Activated T-cell treated with anti-CD3 and anti-CD28 coated beads, Interleukin-2, amount 50 U/mL, for 72 hours (primary cell): ENCODE measurements around the gene GDF2. TPM values are rescaled to one million over a fixed set of nuclear protein-coding genes. Genes with fewer than 3 reads are reported as not detected.
A peak's percentile ranks its signal among the peaks of the same experiment; 100 is the strongest.

Experiments
- ATAC-seq, 2 donors: fragments of 150-1000 bp; cut with Tn5 transposase; replicated peaks in 1 of 2; 2 replicates each; pipeline ENCODE4 v1.10.0; 2021; ENCODE audit warnings: moderate library complexity in 2 of 2, mild to moderate bottlenecking in 1 of 2
- DNase-seq, 2 donors: peaks; one replicate each; pipeline ENCODE4 v3.0.0; 2021 to 2022; ENCODE audit warnings: mixed read lengths in 1 of 2
- H3K27ac Mint-ChIP-seq: one replicate; pipeline ENCODE4 v1.8.0; 2022; ENCODE audit warnings: mild to moderate bottlenecking, moderate library complexity, mixed read lengths
- H3K27me3 Mint-ChIP-seq: one replicate; pipeline ENCODE4 v1.8.0; 2022; ENCODE audit warnings: low read depth, mixed read lengths
- H3K36me3 Mint-ChIP-seq, 2 donors: one replicate each; pipeline ENCODE4 v1.8.0; 2022; ENCODE audit warnings: mixed read lengths in 2 of 2, mild to moderate bottlenecking in 1 of 2; ENCODE audit not compliant: insufficient read depth in 2 of 2
- H3K4me1 Mint-ChIP-seq: one replicate; pipeline ENCODE4 v1.8.0; 2022; ENCODE audit warnings: low read depth, mixed read lengths
- H3K4me3 Mint-ChIP-seq, 2 donors: one replicate each; pipeline ENCODE4 v1.8.0; 2022; ENCODE audit warnings: mild to moderate bottlenecking in 2 of 2, mixed read lengths in 2 of 2, moderate library complexity in 2 of 2
- H3K9me3 Mint-ChIP-seq, 2 donors: one replicate each; pipeline ENCODE4 v1.8.0; 2022; ENCODE audit warnings: mixed read lengths in 2 of 2
- total RNA-seq, 2 donors: library from RNA; stranded (reverse); gene quantifications; one replicate each; pipeline ENCODE4 v1.2.3, GENCODE V29; 2022

Gene GDF2
- total RNA-seq, 2 donors from 2014 or later = not detected

DNA sequence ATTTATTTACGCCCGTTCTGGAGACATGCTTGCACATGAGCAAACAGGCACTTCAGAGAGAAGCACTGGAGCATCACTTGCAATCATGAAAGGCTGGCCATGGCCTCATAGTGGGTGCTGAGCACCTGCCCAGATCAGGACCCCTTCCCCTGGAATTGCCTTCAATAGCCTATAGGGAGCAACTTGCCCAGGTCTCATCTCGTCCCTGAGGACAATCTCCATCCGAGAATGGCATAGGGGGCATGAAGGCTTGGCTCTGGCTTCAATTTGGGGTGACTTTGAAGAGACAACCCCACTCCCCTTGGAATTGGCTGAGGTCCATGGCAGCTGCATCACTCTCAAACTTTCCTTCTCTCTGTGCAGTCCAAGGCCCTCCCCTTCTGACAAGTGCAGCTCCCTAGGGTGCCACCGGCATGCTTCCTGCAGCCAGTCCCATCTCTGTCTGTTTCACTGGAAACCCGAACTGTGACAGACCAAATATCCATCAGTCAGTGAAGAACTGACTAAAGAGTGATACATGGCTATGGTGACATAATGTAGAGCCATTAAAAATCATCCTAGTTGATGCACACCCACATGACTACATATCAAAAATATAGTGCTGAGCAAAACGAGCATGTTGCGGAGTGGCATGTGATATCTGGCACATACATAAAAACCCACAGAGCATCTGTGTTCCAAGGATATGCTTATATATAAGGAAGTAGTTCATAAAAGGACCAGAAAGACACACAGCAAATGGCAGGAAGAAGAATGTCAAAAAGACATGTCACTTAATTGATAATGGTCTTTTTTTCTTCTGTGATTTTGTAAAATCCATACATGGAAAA lies 12.4 kb downstream of the GDF2 start:
- Mint-ChIP-seq H3K27me3 (peaks cover 10% of the 10 kb centered on the region), H3K4me3 (no peak overlapping the region), H3K27ac (no peak overlapping the region), H3K9me3 (no peaks in the 10 kb centered on the region), H3K4me1 (no peaks in the 10 kb centered on the region), H3K36me3 (no peaks in the 10 kb centered on the region)
- ATAC-seq = no peak
- DNase-seq = no peak

DNA sequence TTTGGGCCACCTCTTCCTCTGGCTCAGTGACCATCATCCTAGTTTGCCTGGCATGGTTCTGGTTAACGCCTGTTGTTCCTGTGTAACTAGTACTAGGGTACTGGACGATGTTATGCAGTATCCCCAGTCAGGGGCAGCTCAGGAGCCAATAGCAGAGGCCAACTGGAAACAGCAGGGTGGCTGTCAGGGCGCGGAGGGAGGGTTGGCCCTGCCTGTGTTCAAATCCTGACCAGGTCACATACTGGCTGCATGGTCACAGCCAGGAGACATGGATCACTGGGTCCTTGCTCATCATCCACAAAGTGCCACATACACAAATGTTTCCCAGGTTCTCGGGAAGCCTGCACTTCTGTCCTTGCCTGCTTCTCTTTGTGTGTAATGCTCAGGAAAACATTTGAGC lies 13.7 kb downstream of the GDF2 start:
- Mint-ChIP-seq H3K4me3 (no peak overlapping the region), H3K27ac (no peak overlapping the region), H3K9me3 (no peaks in the 10 kb centered on the region), H3K4me1 (no peaks in the 10 kb centered on the region), H3K27me3 (peaks cover 22% of the 10 kb centered on the region), H3K36me3 (no peaks in the 10 kb centered on the region)
- no peak for ATAC-seq
- no peak for DNase-seq

DNA sequence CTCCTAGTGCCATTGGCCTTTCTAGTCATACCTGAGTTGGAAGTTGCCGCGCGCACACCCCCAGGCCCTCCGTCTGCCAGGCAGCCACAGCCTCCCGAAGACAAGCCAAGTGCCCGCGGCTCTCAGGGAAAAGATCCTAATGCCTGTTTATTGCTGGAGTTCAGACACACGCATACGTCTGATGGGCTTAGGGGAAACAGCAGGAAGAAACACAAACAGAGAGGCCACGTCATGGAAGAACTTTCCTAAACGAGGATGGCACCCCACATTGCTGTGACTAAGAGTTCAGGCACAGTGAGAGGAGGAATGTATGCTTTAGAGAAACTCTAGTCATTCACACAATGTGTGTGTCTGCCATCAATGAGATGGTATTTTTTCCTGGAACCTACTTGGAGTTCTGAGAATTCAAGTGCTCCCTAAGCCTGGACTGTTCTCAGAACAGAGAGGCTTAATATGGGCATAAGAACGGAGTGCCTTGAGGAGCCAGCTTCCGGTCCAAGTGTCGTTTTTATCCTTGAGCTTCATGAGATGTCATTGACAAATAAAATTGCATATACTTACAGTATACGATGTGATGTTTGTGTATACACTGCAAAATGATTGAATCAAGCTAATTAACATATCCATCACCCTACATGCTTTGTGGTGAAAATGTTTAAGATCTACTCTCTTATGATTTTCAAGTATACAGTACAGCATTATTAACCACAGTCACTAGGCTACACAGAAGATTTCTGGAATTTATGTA lies 14.3 kb downstream of the GDF2 start:
- H3K27me3 Mint-ChIP-seq = peaks cover 28% of the 10 kb centered on the region
- DNase-seq (no peak), ATAC-seq (no peak)
- no peaks in the 10 kb centered on the region for H3K36me3 Mint-ChIP-seq
- H3K4me3 Mint-ChIP-seq = no peak overlapping the region
- H3K27ac Mint-ChIP-seq = no peak overlapping the region
- H3K9me3 Mint-ChIP-seq = no peaks in the 10 kb centered on the region
- no peaks in the 10 kb centered on the region for H3K4me1 Mint-ChIP-seq

DNA sequence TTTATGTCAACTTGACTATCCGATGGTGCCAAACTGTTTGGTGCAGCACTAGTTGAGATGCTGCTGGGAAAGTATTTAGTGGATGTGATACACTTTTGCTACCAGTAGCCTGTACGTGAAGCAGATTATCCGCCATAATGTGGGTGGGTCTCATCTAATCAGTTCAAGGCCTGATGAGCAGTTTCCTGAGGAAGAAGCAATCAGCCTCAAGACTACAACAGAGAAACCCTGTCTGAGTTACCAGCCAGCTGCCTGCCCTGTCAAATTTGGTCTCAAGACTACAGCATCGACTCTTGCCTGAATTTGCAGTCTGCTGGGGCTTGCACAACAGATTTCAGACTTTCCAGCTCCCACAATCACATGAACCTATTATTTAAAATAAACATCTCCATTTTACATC lies 15.1 kb downstream of the GDF2 start:
- Mint-ChIP-seq H3K36me3 (no peaks in the 10 kb centered on the region), H3K9me3 (no peaks in the 10 kb centered on the region), H3K27ac (no peak overlapping the region), H3K4me3 (no peak overlapping the region), H3K27me3 (peaks cover 28% of the 10 kb centered on the region), H3K4me1 (no peaks in the 10 kb centered on the region)
- ATAC-seq (no peak), DNase-seq (no peak)

DNA sequence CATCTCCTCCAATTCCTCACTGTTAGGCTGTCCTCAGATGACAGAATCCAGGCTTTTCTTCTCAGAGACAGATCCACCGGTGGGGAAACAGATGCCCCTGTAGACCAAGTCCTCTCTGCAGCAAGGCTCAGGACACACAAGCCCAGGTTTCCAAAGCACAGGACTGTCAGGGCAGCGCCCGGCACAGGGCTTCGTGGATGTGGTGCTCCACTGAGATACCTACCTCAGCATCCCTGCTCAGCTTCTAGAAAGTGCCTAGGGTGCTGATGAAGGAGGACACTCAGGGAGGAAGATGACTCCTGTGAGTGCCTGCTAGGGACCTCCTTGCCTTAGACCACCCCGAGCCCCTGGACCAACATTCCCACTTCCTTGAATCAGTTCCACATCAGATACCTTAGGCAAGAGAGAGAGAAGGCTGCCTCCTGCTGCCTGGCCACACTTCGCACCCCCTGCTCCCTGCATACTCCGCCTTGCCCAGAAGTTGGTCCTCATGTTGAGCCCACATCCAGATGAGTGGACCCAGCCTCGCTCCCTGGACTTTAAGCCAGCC lies 17.0 kb downstream of the GDF2 start:
- DNase-seq (no peak), ATAC-seq (no peak)
- Mint-ChIP-seq H3K27ac (no peak overlapping the region), H3K27me3 (peaks cover 23% of the 10 kb centered on the region), H3K4me1 (no peaks in the 10 kb centered on the region), H3K9me3 (no peaks in the 10 kb centered on the region), H3K36me3 (no peaks in the 10 kb centered on the region), H3K4me3 (no peak overlapping the region)

DNA sequence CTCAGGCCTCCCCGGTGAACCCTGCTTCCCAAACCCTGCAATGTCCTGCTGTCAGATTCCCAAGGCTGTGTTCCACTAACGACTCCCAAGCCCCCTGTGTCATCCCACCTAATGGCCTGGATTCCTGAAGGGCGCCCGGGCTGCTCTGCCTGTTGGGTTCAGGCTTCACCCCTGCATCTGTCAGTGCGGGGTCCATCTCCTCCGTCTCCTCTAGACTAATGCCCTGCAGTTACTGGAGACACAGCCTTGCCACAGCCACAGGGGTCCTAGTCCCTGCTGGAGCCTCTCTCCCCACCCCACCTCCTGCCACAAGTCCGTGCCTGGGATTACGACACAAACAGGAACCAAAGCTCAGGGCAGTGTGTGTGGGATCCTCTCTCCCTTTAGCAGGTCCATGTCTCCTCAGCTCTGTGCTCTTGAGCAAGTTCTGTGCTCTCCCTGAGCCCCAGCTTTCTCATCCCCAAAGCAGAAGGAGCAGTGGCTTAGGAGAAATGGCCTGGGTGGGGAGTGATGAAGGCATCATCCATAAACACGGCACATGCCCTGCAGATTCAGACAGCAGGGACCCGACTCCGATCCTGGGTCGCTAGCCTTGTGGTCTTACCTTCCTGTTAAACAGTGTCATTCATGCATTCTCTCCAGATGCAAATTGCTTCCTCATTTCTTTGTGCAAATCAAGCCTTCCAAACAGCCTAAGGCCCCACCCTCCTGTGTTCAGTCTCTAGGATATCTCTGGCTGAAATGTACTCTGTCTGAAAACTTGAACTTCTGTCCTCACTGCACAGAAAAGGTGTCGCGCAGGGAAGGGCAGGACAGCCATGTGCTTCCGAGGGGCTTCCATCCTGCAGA lies 17.7 kb downstream of the GDF2 start:
- Mint-ChIP-seq H3K27ac (no peak overlapping the region), H3K36me3 (no peaks in the 10 kb centered on the region), H3K4me3 (no peak overlapping the region), H3K4me1 (no peaks in the 10 kb centered on the region), H3K27me3 (peaks cover 23% of the 10 kb centered on the region), H3K9me3 (no peaks in the 10 kb centered on the region)
- DNase-seq (no peak), ATAC-seq (peak; percentile 9 to 19)

DNA sequence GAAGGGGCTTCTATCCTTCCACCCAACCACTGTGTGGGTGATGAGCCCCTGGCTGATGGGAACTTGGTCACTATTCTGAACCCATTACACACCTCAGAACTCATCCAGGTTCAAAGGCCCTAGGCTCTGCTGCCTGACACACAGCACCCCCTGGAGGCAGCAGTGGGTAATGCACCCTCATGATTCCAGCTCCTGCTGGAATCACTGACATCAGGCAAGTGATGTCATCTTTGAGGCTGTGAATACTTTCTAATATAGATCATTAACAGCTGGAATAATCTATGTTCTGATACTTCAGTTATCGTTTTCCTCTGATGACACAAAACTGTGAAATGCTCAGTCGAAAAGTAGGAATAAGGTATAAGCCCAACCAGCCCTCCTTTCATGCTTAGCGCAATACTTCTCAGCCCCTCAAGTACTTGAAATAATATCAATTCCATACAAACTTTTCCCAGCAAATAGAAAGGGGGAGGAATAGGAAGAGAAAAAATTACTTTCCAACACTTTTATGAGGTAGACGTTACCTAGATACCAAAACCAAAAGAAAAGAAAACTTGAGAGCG lies 18.4 kb downstream of the GDF2 start:
- H3K36me3 Mint-ChIP-seq = no peaks in the 10 kb centered on the region
- H3K4me1 Mint-ChIP-seq = no peaks in the 10 kb centered on the region
- no peak overlapping the region for H3K27ac Mint-ChIP-seq
- no peak overlapping the region for H3K4me3 Mint-ChIP-seq
- ATAC-seq (peak; percentile 34 to 51), DNase-seq (peak; percentile 61 to 74)
- H3K9me3 Mint-ChIP-seq = no peaks in the 10 kb centered on the region
- peaks cover 23% of the 10 kb centered on the region for H3K27me3 Mint-ChIP-seq

DNA sequence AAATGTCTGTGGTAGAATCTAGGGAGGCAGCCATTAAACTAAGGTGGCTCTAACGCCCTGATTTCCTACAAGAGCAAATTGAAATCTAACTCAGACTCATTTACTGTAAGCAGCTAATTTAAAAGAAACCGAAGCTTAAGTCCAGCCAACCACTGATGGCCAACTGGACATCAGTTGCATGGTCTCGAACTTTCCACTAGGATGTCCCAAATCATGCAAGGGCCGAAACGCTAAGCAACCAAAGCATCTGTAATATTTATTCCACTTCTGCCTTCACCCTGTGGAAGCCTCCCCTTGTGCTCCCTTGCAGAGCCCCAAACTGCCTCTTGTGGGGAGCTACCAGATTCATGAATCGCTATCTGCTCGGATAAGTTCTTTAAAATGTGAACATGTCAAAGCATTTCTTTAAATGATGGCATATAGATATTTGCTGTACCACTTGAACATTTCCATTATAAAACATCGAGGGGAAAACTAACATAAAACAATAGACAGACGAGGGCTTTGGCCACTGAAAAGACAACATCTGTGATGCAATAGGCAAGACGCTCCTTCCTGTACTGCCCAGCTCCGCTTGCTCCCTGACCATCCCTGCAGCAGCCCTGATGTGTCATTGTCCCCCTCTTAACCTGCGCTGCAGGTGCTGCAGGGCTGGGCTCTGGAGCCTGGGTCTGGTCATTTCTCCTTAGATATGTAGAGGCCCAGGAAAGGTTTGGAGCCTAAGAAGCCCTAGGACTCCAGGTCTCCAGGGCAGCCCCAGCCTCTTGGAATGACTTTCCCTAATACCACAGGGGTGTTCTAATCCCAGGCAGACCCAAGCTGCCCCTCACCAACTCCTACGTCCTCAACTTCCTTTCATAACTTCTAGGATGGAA lies 23.0 kb downstream of the GDF2 start:
- Mint-ChIP-seq H3K36me3 (no peaks in the 10 kb centered on the region), H3K4me3 (no peak overlapping the region), H3K27ac (peak overlapping the region; percentile 22), H3K9me3 (no peaks in the 10 kb centered on the region), H3K4me1 (no peaks in the 10 kb centered on the region), H3K27me3 (peaks cover 13% of the 10 kb centered on the region)
- DNase-seq (no peak), ATAC-seq (no peak)

DNA sequence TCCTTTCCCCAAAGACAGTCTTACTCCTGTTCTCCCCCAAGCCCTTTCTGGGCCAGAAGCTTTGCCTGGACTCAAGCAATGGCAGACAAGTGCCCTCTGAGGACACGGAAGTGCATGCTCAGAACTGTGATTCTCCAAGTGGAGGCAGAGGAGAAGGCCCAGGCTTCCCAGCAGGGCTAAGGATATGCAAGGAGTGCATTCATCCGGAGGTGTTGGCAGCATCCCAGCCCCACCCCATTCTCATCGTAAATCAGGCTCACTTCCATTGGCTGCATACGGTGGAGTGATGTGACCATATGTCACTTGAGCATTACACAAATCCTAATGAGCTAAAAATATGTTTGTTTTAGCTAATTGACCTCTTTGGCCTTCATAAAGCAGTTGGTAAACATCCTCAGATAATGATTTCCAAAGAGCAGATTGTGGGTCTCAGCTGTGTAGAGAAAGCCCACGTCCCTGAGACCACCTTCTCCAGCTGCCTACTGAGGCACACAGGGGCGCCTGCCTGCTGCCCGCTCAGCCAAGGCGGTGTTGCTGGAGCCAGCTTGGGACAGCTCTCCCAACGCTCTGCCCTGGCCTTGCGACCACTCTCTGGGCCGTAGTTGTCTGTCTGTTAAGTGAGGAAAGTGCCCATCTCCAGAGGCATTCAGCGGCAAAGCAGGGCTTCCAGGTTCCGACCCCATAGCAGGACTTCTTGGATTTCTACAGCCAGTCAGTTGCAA lies 24.5 kb downstream of the GDF2 start:
- H3K27ac Mint-ChIP-seq = no peak overlapping the region
- H3K9me3 Mint-ChIP-seq = no peaks in the 10 kb centered on the region
- no peaks in the 10 kb centered on the region for H3K4me1 Mint-ChIP-seq
- H3K27me3 Mint-ChIP-seq = no peaks in the 10 kb centered on the region
- ATAC-seq (no peak), DNase-seq (no peak)
- H3K4me3 Mint-ChIP-seq = no peak overlapping the region
- no peaks in the 10 kb centered on the region for H3K36me3 Mint-ChIP-seq

DNA sequence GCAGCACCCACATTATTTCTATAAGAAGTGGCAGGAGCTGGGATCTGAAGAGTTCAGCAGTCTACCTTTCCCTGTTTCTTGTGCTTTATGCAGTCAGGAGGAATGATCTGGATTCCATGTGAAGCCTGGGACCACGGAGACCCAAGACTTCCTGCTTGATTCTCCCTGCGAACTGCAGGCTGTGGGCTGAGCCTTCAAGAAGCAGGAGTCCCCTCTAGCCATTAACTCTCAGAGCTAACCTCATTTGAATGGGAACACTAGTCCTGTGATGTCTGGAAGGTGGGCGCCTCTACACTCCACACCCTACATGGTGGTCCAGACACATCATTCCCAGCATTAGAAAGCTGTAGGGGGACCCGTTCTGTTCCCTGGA lies 25.0 kb downstream of the GDF2 start:
- H3K4me1 Mint-ChIP-seq = no peaks in the 10 kb centered on the region
- no peaks in the 10 kb centered on the region for H3K36me3 Mint-ChIP-seq
- ATAC-seq (no peak), DNase-seq (no peak)
- H3K9me3 Mint-ChIP-seq = no peaks in the 10 kb centered on the region
- H3K27me3 Mint-ChIP-seq = no peaks in the 10 kb centered on the region
- no peak overlapping the region for H3K27ac Mint-ChIP-seq
- no peak overlapping the region for H3K4me3 Mint-ChIP-seq

DNA sequence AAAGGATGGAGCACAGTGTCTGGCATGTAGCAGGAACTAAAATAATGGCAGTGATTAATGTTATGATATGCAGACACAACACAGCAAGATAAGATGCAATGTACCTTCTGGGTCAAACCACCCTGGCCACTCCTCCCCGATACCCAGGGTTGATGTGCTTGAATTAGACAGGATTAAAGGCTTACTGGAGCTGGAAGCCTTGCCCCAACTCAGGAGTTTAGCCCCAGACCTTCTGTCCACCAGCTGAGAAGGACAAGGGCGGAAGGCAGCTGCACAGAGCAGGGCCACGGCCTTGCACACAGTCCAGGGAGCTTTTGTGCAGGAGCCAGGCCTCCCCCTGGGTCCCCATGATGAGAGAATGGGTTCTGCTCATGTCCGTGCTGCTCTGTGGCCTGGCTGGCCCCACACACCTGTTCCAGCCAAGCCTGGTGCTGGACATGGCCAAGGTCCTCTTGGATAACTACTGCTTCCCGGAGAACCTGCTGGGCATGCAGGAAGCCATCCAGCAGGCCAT lies 25.9 kb downstream of the GDF2 start, which contains the start of gene RBP3:
Gene RBP3, plus strand, starts transcription at position 226 of the 514 bp plus-strand sequence. Its CDS starts 122 bp downstream, at position 348.
- no peak for DNase-seq
- no peaks in the 10 kb centered on the region for H3K9me3 Mint-ChIP-seq
- no peaks in the 10 kb centered on the region for H3K27me3 Mint-ChIP-seq
- ATAC-seq = no peak
- no peak within 1 kb of the TSS for H3K4me3 Mint-ChIP-seq
- no peak within 1 kb of the TSS for H3K27ac Mint-ChIP-seq
- no peaks in the 10 kb centered on the region for H3K4me1 Mint-ChIP-seq
- no peaks in the 10 kb centered on the region for H3K36me3 Mint-ChIP-seq
